Muscle layer of colon (tissue), 2 donors: Measurements from ENCODE around the gene SLC22A14.

Experiments used
- H3K27ac ChIP-seq: one replicate; pipeline ENCODE4 v1.7.0; 2013; ENCODE audit warnings: low read depth, mild to moderate bottlenecking, low read length, moderate library complexity
- H3K27me3 ChIP-seq, 2 donors: one replicate each; pipeline ENCODE4 v1.7.0; 2013; ENCODE audit warnings: low read length in 2 of 2, mild to moderate bottlenecking in 2 of 2; ENCODE audit not compliant: insufficient read depth in 2 of 2, control insufficient read depth in 1 of 2
- H3K36me3 ChIP-seq: one replicate; pipeline ENCODE4 v1.7.0; 2013; ENCODE audit warnings: mild to moderate bottlenecking, low read length; ENCODE audit not compliant: insufficient read depth
- H3K4me1 ChIP-seq: one replicate; pipeline ENCODE4 v1.7.0; 2013; ENCODE audit warnings: mild to moderate bottlenecking, low read length; ENCODE audit not compliant: insufficient read depth
- H3K4me3 ChIP-seq, 2 donors: one replicate each; pipeline ENCODE4 v1.7.0; 2013; ENCODE audit warnings: low read length in 2 of 2, low read depth in 1 of 2, mild to moderate bottlenecking in 1 of 2, moderate library complexity in 1 of 2
- H3K9ac ChIP-seq: one replicate; pipeline ENCODE4 v1.7.0; 2013; ENCODE audit warnings: low read length
- H3K9me3 ChIP-seq: one replicate; pipeline ENCODE4 v1.7.0; 2013; ENCODE audit warnings: mild to moderate bottlenecking, low read length
- donor health status: abdominal sarcoma.
- donor health status: Adenocarcinoma of cecum.

SLC22A14 gene

DNA sequence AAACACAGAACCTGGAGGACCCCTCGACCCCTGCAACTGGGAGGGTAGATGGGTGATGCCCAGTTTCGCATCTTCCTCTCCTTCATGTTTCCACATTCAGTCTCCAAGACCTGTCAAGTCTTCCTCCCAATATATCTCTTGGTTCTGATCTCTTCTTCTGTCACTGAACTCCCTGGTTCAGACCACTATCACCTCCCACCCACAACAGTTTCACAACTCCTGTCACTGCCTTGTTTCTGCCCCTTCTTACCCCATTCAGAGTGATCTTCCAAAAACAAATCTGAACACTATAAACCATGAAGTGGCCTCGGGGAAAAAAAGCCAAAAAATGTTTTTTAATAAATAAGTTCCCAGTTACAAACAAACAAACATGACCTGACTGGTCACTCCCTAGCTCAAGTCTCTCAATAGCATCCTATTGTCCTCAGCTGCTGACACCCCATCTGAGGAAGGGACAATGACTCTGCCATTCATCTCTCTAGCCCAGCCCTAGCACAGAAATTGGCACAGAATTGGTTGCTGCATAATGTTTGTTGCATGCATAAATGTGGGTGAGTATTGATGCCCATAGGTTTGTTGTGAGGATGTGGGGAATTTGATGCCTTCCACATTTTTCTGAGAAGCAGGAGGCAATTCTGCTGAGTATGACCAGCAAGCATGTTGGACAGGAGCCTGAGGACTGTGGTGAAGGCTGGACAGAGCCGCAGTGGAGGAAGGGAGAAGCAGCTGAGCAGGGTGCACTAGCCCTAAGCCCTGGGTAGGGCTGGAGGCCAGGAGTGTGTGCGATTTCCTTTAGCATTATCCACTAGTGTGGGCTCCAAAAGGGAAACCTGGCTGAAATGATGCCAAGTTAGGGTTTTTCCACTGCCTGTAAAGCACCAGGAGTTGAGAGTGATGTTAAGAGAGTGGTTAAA lies 52.3 kb downstream of the SLC22A14 start:
- Histone ChIP-seq H3K4me3 (no peak overlapping the region), H3K9me3 (no peaks in the 10 kb centered on the region), H3K27me3 (no peaks in the 10 kb centered on the region), H3K4me1 (no peaks in the 10 kb centered on the region), H3K9ac (no peak overlapping the region), H3K27ac (no peak overlapping the region), H3K36me3 (no peaks in the 10 kb centered on the region)

DNA sequence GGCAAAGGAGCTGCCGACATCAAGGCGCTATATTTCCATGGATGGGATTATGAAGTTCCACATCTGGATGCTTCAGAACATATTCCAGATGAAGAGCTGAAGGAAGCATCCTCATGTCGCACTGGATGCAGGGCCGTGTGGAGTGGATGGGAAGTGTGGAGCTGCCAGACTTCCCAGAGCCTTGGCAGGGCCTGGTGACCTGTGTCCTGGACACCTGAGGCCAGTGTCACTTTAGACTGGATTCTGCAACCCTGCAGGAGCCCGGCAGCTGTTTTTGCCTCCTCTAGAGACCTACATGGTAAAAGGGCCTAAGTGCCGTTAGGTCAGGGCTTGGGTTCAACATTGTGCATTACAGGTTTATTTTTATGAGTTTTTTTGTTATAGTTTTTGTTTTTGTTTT lies 53.2 kb downstream of the SLC22A14 start:
- no peaks in the 10 kb centered on the region for H3K9me3 ChIP-seq
- H3K27ac ChIP-seq = no peak overlapping the region
- H3K27me3 ChIP-seq = no peaks in the 10 kb centered on the region
- H3K4me3 ChIP-seq = no peak overlapping the region
- no peaks in the 10 kb centered on the region for H3K4me1 ChIP-seq
- no peaks in the 10 kb centered on the region for H3K36me3 ChIP-seq
- no peak overlapping the region for H3K9ac ChIP-seq

DNA sequence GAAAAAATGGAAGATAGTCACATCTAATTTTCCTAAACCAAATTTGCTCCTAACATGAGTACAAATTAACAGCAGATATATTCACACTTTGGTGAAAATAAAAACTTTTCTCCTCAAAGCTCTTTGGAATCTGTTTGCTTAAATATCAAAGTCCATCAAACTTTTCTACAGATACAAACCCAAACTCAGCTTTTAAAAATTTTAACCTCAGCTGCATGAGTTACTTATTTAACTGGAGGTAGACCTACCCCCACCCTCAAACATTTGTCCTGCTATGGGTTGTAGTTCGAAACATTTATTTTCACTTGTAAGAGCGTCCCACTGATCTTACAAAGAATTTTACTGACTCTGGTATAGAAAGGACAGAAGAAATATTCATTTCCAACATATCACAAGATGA lies 55.6 kb downstream of the SLC22A14 start:
- Histone ChIP-seq H3K9me3 (no peaks in the 10 kb centered on the region), H3K36me3 (no peaks in the 10 kb centered on the region), H3K9ac (no peak overlapping the region), H3K4me3 (no peak overlapping the region), H3K27ac (no peak overlapping the region), H3K27me3 (no peaks in the 10 kb centered on the region), H3K4me1 (no peaks in the 10 kb centered on the region)

DNA sequence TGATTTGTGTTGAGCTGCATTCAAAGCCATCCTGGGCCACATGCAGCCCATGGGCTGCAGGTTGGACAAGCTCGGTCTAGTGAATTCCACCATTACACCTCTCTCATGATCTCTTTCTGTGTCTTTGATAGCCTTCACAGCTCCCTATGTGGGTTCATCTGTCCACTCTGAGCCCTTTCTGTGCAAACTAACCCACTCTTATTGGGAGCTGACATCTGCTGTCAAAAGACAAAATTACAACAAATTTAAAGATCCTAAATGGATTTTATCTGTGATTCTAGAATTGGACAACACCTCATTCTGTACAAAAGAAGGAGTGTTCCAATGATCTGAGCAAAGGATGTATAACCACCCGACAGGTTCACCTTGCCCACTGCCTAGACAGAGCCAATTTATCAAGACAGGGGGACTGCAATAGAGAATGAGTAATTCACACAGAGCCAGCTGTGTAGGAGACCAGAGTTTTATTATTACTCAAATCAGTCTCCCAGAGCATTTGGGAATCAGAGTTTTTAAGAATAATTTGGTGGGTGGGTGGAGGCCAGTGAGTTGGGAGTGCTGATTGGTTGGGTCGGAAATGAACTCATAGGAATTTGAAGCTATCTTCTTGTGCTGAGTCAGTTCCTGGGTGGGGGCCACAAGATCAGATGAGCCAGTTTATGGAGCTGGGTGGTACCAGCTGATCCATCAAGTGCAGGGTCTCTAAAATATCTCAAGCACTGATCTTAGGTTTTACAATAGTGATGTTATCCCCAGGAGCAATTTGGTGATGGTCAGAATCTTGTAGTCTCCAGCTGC lies 61.9 kb downstream of the SLC22A14 start:
- peaks cover 16% of the 10 kb centered on the region for H3K4me1 ChIP-seq
- H3K36me3 ChIP-seq = no peaks in the 10 kb centered on the region
- H3K4me3 ChIP-seq = no peak overlapping the region
- no peaks in the 10 kb centered on the region for H3K27me3 ChIP-seq
- no peak overlapping the region for H3K9ac ChIP-seq
- H3K9me3 ChIP-seq = no peaks in the 10 kb centered on the region
- no peak overlapping the region for H3K27ac ChIP-seq

DNA sequence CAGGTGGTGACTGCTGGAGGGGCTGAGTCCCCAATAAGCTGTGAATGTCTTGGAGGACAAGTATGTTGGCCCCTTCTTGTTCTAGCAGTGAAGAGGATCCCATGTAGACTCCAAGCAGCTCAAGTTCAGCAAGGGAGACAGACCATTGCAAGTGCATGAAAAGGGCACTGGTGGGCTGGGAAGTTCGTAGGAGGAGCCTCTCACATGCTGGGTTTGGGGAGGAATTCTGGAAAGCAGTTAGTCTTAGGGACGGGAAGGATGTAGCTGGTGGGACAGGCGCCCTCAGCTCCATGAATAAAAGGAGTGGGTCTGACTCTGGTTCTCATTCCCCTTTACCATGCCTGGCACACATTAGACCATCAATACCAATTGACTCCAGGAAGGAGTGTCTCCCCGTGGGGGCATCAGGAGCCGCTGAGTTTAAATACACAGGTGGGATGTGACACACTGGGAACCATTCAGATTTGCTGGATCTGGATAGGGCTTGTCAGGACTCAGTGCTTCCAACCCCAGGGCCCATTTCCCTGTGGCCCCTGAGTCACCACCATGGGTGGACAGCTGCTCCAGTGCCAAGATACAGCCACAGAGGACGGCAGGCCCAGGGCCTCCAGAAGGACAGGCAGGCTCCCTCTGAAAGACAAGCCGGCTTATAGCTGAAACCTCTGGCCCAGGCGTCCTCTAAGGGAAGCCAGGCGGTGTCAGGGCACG lies 63.9 kb downstream of the SLC22A14 start:
- no peaks in the 10 kb centered on the region for H3K27me3 ChIP-seq
- H3K36me3 ChIP-seq = no peaks in the 10 kb centered on the region
- peaks cover 16% of the 10 kb centered on the region for H3K4me1 ChIP-seq
- H3K9ac ChIP-seq = no peak overlapping the region
- no peaks in the 10 kb centered on the region for H3K9me3 ChIP-seq
- H3K27ac ChIP-seq = no peak overlapping the region
- H3K4me3 ChIP-seq = peak overlapping the region; percentile 70 to 89

DNA sequence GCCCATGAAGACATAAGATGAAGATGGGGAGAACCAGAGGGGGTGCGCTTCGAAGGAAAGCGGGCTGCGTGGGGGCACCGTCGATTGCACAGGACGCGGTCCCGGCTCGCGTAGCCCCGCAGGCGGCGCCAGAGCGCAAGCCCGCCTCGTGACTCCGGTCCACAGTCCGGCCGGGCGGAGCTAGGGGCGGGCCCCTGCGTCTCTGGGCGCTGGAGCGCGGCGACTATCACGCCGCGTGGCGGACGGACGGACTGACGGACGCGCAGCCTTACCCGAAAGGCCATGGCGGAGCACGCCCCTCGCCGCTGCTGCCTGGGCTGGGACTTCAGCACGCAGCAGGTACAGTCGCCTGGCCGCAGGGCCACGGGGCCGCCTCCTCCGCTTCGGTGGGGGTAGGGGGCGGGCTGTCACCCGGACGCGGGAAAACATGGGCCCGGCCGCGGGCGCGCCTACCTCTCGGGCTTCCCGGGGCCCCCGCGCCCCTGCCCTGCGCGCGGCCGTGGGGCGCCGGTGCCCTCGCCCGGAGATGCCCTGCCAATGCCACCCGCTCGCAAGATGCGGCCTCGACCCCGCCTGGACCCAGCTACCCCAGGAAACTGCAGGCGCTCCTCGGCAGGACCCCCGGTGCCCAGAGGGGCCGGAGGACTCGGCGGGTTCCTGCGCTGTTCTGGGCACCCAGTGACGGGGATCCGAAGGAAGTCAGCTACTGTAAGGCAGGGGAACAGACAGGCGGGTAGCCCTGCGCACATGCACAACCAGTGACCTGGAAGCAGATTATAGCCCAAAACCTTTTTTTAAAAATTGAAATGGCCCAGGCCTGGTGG lies 64.7 kb downstream of the SLC22A14 start, which contains the start of gene XYLB:
TSS of gene XYLB (plus strand) at position 199 of the 824 bp plus-strand sequence. CDS start at position 283, 84 bp downstream.
- H3K36me3 ChIP-seq = no peaks in the 10 kb centered on the region
- H3K27me3 ChIP-seq = no peaks in the 10 kb centered on the region
- no peak within 1 kb of the TSS for H3K9ac ChIP-seq
- H3K4me3 ChIP-seq = peak within 1 kb of the TSS; percentile 70 to 89
- no peaks in the 10 kb centered on the region for H3K9me3 ChIP-seq
- H3K27ac ChIP-seq = no peak within 1 kb of the TSS
- H3K4me1 ChIP-seq = peaks cover 16% of the 10 kb centered on the region

DNA sequence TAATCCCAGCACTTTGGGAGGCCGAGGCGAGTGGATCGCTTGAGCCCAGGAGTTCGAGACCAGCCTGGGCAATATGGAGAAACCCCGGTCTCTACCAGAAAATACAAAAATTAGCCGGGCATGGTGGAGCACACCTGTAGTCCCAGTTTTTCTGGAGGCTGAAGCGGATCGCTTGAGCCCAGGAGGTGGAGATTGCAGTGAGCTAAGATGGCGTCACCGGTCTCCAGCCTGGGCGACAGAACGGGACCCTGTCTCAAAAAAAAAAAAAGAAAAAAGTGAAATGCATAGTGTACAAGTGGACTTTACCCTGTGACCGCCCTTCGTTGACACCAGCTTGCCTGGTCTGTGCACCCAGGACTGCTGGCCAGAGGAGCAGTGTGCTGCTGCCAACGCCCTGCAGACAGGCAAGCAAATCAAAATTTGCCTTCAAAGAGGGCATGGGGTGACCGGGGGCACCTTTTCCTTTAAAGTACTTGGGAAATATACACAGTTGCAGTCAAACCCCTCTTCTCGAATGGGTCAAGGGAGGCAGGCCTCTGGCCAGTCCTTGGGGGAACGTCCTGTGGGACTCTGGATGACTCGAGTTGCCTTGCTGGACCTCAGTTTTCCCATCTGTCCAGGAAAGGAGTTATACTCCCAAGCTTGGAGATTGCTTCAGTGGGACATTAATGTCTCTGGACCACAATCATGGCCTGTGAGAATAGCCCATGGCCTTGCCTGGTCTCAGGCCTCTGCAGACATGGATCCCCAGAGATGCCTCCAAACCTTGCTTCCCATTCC lies 65.5 kb downstream of the SLC22A14 start:
- H3K4me3 ChIP-seq = peak overlapping the region in 1 of 2 donors; percentile 70
- H3K36me3 ChIP-seq = no peaks in the 10 kb centered on the region
- H3K9me3 ChIP-seq = no peaks in the 10 kb centered on the region
- no peak overlapping the region for H3K9ac ChIP-seq
- H3K27ac ChIP-seq = no peak overlapping the region
- no peaks in the 10 kb centered on the region for H3K27me3 ChIP-seq
- H3K4me1 ChIP-seq = peaks cover 16% of the 10 kb centered on the region

DNA sequence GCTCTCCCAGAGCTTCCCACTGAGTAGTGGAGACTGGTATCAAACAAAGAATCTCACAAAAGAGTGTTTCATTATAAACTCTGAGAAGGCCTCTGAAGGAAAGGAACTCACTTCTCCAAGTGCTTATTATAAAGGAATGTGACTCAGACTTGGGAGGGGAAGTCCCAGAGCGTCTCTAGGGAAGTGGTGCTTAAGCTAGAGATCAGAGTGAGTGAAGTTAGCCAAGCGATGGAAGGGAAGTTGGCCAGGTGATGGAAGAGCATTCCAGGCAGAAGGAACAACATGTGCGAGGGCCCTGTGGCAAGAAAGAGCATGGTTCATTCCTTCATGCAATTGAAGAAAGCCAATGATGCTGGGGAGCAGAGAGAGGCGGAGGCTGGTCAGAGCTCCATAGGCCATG lies 66.8 kb downstream of the SLC22A14 start:
- H3K27ac ChIP-seq = no peak overlapping the region

DNA sequence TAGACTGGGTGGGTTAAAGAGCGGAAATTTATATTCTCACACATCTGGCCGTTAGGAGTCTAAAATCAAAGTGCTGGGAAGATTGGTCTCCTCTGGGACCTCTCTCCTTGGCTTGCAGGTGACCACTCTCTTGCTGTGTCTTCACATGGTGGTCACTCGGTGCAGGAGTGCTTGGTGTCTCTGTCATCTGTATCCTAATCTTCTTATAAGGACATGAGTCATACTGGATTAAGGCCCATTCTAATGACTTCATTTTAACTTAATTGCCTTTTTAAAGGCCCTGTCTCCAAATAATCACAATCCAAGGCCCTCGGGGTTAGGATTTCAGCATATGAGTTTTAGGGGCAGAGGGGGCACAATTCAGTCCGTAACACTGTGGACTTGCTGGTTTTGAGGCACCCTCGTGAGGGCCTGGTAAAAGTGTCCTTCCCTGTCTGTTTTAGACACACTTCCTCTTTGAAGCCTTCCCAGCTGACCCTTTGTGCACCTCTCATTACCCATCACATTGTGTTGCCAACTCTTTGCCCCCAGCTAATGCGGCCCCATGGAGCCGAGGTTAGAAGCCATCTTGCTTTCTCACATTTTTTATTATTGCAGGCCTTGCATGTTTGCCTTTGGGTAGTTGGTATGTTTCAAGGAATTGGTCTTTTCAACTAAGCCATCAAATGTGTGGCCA lies 67.7 kb downstream of the SLC22A14 start:
- no peaks in the 10 kb centered on the region for H3K36me3 ChIP-seq
- no peaks in the 10 kb centered on the region for H3K27me3 ChIP-seq
- no peaks in the 10 kb centered on the region for H3K9me3 ChIP-seq
- peaks cover 16% of the 10 kb centered on the region for H3K4me1 ChIP-seq
- no peak overlapping the region for H3K27ac ChIP-seq
- H3K4me3 ChIP-seq = no peak overlapping the region
- H3K9ac ChIP-seq = no peak overlapping the region

More for the DNA sequence above, 66.8 kb downstream of the SLC22A14 start:
- H3K4me1 ChIP-seq = peaks cover 16% of the 10 kb centered on the region
- no peak overlapping the region for H3K9ac ChIP-seq
- H3K4me3 ChIP-seq = no peak overlapping the region
- no peaks in the 10 kb centered on the region for H3K36me3 ChIP-seq
- H3K27me3 ChIP-seq = no peaks in the 10 kb centered on the region
- H3K9me3 ChIP-seq = no peaks in the 10 kb centered on the region

DNA sequence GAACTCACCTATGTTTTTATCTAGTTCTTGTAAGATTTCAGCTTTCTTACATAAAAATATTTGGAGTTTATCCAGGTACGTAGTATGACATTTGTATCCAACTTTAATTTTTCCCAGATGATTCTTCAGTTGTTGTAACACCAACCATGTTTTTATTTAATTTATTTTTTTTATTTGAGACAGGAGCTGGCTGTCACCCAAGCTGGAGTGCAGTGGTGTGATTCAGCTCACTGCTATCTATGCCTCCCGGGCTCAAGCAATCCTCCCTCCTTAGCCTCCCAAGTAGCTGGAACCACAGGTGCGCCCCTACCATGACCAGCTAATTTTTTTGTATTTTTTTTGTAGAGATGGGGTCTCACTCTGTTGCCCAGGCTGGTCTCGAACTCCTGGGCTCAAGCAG lies 71.1 kb downstream of the SLC22A14 start:
- no peaks in the 10 kb centered on the region for H3K9me3 ChIP-seq
- H3K4me1 ChIP-seq = peaks cover under 1% of the 10 kb centered on the region
- no peaks in the 10 kb centered on the region for H3K36me3 ChIP-seq
- no peak overlapping the region for H3K27ac ChIP-seq
- no peaks in the 10 kb centered on the region for H3K27me3 ChIP-seq
- H3K9ac ChIP-seq = no peak overlapping the region
- H3K4me3 ChIP-seq = no peak overlapping the region
